GM23248 (cell line): ENCODE measurements around the gene TET3.

ENCODE experiments used
- EZH2 ChIP-seq: fragments of 200-600 bp; sonication (generic); IDR thresholded peaks from 2 replicates; pipeline ENCODE4 v1.6.1; 2018; ENCODE audit warnings: antibody characterized with exemption, mild to moderate bottlenecking; ENCODE audit not compliant: insufficient read depth, poor library complexity, severe bottlenecking
- EZH2phosphoT487 ChIP-seq: fragments of 200-600 bp; sonication (generic); IDR thresholded peaks from 2 replicates; pipeline ENCODE4 v1.6.1; 2018; ENCODE audit warnings: antibody characterized with exemption, moderate library complexity, mild to moderate bottlenecking, low read depth; ENCODE audit not compliant: insufficient read depth

DNA sequence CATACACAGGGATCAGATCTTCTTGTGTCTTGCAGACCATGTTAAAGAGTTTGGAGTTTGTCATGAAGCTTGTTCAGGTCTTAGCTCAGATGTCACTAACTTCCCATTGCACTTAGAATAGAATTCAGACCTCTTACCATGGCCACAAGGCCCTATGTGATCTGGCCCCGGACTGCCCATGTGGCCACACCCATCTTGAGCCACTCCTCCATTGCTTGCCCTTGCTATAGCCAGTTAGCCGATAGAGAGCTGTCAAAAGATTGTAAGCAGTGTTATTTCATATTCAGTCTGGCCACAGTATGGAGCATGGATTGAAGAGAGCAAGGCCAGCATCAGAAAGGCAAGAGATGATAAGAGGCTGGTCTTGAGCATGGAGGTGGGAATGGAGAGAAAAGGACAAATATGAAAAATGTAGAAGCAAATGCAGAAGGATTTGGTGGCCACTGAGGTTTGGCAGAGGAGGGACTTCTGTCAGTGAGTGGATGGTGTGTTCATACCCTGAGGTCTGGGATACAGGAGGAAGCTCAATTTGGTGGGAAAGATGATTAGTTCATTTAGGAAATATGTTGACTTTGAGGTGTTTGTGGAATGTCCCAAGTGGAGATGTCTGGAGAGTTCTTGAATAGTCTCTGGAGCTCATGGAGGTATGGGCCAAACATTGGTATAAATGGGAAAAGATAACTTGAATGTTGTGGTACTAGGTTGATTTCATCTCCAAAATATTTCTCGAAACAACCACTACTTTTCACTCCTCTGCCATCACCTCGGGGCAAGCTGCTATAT, 47.4 kb upstream of the TET3 start:
- TF ChIP-seq EZH2 (no peak), EZH2phosphoT487 (no peak)
